Hematopoietic multipotent progenitor cell treated with erythropoietin and hydrocortisone succinate and interleukin-3 and kit ligand, for 17 days (in vitro differentiated cells): ENCODE results near the gene ADM5.
A peak's percentile ranks its signal among the peaks of the same experiment; 100 is the strongest.

ENCODE experiments used
- DNase-seq: peaks from one replicate; pipeline ENCODE4 v3.0.0-alpha.2; 2015; ENCODE audit warnings: low spot score

ADM5 gene

DNA sequence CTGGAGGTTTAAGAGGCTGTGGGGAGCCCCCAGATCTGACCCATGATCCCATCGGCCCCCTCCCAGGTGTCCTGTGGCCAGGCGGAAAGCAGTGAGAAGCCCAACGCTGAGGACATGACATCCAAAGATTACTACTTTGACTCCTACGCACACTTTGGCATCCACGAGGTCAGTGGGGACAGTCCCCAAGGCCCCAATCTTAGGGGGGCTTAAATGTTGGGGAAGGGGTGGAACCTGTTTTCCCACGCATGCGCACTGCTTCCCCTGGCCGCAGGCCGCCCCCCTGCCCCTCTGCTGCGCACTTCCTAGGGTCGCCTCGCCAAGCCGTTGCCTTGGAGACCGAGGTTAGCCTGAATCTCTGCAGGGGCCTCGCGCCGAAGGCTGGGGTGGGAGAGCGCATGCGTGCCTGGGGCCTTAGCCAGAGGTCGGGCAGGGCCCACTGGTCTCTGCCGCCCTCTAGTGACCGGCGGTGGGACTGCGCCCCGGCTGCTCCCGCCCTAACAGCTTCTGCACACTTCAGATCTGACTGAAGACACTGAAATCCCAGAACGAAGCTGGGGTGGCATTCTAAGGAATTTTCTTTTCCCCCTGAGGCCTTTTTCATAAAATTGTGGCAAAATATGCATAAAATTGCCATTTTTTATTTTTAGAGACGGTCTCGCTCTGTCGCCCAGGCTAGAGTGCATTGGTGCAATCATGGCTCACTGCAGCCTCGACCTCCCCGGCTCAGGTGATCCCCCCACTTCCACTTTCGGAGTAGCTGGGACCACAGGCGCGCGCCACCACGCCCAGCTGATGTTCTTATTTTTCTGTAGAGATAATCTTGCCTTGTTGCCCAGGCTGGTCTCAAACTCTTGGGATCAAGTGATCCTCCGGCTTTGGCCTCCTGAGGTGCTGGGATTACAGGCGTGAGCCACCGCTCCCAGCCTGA is 8.7 kb upstream of the ADM5 start:
- peak; percentile 91 for DNase-seq

DNA sequence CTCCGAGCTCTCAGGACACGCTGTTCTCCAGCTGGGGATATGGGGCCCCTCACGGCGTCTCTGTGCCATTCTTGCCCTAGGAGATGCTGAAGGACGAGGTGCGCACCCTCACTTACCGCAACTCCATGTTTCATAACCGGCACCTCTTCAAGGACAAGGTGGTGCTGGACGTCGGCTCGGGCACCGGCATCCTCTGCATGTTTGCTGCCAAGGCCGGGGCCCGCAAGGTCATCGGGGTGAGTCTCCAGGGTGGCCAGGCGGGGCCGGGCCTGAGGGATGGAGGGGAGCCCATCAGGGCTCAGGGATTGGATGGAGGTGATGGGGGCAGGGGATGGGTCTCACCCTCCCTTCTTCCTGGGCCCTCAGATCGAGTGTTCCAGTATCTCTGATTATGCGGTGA is 7.6 kb upstream of the ADM5 start:
- no peak for DNase-seq

DNA sequence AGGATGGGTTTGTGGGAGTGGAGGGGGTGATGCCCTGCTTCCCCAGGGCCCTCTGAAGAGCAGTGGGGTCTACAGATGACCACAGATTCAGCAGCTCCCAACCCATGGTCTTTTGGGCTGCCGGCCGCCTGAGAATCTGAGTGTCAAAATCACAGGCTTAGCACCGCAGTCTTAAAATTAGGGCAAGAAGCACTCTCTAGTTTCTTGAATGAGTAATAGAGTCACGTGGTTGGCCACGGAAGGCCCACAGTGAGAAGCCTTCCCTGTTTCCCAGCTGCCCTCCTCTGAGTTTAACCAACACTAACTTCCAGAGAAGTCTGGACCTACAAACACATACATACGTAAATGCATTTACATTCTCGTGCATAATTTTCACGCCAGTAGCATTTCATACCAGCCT is 7.1 kb upstream of the ADM5 start:
- DNase-seq: no peak

DNA sequence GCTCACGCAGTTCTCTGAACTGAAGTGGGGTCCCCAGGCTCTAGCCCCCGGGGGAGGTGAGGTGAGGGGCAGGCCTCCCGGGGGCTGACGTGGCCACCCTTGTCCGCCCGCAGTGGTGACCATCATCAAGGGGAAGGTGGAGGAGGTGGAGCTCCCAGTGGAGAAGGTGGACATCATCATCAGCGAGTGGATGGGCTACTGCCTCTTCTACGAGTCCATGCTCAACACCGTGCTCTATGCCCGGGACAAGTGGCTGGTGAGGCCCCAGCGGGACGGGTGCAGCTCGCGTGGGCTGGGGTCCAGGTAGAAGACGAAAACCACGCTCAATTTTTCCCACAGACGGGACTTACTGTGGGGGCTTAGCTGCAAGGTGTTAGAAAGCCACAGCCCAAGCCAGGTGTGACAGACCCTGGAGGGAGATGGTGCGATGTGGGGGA is 5.6 kb upstream of the ADM5 start:
- DNase-seq: no peak

DNA sequence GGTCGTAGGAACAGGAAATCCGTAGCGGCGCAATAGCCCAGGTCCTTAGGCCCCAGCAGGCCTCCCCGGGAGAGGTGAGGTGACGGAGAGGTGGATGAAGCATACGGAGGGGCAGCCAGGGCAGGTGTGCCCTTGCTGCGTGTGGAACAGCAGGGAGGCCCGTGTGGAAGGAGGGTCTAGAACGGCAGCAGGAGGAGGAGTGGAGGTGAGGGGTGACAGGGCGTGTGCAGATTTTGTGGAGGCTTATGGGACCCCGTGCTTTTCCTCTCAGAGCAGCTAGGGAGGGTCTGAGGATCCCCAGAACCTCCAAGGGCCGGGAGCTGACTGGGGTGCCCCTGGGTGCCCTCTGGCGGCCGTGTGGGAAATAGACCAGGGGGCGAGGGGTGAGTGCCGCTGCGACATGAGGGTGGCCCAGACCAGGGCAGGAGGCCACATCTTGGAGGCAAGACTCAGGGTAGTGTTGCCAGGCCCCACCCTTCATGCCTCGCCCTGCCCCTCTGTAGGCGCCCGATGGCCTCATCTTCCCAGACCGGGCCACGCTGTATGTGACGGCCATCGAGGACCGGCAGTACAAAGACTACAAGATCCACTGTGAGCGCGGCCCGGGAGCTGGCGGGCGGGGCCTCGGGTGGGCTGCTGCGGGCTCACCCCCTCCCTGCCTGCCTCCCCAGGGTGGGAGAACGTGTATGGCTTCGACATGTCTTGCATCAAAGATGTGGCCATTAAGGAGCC is 5.0 kb upstream of the ADM5 start:
- peak; percentile 20 for DNase-seq

DNA sequence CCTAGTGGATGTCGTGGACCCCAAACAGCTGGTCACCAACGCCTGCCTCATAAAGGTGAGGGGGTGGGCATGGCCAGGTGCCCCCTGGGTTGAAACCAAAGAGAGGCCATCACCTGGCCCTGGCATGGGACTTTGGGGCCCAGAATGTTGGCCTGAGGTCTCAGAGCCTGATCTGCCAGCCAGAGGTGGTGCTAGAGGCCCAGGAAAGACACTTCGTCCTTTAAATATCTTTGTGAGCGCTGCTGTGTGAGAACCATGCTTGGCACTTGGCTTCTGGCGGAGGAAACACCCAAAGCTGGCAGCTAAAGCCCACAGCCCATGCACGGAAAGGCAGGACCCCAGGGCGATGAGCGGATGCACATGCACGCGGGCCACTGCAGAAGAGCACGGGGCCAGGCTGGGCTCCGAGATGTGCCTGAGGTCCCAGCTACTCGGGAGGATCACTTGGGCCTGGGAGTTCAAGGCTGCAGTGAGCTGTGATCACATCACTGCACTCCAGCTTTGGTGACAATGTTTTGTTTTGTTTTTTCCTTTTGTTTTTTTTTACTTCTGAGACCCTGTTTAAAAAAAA is 4.3 kb upstream of the ADM5 start:
- no peak for DNase-seq

DNA sequence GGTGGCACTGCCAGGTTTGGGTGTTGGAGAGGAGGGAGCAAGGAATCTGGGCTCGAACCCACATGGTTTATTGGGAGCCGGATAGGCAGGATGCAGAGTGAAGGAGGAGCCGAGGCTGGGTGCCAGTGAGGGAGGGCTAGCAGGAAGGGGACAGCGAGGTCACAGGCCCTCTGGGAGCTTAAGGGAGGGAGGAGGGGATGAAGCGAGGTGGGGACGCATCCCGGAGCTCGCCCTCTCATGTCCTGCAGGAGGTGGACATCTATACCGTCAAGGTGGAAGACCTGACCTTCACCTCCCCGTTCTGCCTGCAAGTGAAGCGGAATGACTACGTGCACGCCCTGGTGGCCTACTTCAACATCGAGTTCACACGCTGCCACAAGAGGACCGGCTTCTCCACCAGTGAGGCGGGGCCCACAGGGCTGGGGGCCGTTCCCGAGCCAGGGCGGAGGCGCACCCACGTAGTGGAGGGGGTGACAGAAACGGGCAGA is 3.5 kb upstream of the ADM5 start:
- DNase-seq: no peak

DNA sequence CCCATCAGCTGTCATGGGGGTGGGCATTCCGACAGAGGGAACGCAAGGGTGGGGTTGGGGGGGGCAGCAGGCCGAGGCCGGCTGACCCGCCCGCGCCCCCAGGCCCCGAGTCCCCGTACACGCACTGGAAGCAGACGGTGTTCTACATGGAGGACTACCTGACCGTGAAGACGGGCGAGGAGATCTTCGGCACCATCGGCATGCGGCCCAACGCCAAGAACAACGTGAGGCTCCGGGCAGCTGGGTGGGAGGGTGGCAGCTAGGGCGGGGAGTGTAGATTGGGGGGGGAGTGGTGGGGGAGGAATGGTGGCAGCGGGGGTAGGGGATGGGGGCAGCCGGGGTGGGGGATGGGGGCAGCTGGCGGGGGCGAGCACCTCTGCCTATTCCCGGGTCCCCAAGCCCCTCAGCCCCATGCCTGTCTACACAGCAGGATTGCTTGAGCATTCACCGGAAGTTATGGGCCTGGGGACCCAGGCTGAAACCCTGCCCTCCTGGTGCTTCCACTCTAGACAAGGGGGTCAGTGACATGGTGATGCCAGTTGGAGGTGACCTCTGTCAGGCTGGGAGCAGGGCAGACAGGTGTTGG is 2.8 kb upstream of the ADM5 start:
- DNase-seq: no peak

DNA sequence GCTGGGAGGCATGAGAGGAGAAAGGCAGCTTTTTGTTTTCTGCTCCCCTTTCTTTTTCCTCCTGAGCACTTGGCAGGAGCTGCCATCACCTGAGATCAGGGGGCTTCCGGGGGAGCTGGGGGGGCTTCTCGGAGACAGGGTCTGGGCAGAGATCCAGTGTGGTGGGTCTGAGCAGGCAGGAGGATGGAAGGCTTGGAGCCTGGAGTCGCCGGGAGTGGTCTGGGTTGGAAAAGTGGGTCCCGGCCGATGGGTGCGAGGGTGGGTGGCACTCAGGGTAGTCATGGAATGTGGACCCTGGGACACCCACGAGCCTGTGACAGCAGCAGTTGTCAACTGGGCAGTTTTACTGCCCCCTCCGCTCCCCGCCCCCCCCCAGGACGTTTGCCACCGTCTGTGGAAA is 2.2 kb upstream of the ADM5 start:
- DNase-seq: no peak

DNA sequence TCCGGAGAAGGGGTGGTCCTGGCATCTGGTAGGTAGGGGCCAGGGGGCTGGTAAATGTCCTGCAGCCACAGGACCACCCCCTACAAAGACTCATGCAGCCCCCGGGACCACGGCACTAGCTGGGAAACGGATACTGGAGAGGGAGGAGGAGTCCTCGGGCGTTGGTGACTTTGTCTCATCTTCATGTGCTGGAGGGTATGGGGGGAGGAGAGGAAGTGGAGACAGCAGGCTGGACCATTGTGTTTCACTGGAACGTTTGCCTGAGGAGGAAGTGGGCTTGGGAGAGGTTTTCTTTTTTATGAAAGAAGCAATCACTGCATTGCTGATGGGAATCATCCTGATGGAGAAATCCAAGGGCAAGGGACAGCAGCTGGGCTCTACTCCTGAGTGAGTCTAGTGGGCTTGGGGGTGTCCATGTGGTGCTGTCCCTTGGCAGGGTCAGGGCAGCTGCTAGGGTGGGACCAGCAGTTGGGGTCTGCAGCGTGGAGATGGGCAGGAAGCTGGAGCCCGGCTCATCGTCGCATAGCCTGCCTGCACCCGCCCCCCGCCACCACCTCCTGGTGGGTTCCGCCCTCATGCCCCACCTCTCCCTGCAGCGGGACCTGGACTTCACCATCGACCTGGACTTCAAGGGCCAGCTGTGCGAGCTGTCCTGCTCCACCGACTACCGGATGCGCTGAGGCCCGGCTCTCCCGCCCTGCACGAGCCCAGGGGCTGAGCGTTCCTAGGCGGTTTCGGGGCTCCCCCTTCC is 1.7 kb upstream of the ADM5 start:
- no peak for DNase-seq

DNA sequence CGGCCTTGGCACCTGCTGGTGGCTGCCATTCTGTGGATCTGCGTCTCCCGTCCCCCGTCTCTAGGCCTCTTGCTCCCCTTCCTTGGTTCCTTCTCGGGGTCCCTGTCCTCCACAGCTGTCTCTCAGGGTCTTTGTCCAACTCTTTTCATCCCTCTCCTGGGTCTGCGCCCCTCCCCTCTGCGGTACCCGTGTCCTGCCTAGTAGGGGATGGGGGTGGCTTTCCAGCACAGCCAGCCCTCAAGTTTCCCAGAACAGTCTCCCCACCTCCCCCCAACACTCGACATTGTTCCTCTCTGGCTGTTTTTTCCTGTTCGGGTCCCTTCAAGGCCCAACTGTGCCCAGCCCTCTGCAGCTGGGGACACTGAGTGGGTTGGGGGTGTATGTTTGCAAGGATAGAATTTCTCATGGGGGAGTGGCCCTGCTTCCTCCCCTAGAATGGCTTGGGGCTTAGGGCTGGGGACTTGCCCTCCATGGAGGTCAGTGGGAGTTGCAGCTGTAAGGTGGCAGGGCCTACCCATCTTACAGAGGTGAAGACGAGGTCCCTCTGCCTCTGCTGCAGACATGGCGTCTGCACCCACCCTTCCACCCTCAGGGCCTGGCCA is 762 bp upstream of the ADM5 start:
- DNase-seq: no peak

DNA sequence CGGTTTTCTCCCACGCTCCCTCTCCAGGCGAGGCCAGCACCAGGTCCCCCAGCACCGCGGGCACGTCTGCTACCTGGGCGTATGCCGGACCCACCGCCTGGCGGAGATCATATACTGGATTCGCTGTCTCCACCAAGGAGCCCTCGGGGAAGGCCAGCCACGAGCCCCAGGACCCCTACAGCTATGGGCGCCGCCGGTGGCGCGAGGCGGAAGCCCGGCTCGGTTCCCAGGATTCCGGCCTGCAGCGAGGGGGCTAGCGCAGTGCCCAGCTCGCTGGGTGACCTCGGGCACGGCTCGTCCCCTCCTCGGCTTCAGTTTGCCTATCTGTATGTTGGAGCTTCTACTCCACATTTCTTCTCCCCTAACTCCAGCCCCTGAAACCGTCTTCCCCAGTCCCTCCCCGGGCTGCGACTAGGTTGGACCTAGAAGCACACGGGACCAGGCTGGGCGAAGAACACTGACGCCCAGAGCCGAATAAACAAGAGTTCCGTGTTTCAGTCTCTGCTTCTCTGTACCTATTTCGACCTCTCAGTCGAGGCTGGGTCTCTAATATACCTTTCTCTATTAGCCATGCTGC is 773 bp downstream of the ADM5 start:
- DNase-seq: no peak

DNA sequence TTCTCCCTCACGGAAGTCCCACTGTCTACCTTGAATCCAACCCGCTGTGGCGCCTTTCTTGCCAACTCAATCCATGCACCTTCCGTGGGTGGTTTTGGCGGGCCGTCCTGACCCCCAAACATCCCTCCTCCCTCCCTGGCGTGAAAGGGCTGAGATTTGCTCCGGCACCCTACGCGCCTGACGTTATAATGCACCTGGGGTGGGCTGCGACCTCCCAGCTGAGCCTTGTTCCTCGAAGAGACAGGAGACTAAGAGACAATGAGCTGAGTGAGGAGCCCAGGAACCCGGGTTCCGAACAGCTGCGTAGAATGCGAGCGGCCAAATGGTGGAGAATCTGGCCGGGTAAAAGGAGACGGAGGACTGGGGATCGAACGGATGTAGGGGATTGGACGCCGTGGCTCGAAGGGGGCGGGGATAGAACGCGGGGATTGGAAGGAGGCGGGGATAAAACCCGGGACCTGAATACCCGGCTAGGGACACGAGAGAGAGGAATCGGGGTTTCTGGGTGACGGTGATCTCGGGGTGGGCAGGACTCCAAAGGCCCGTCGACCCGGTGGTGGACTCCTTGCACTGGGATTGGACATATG is 1.4 kb downstream of the ADM5 start, which contains the start of gene CPT1C:
Gene CPT1C, plus strand, starts transcription at position 461 of the 587 bp plus-strand sequence. CDS start 1,137 bp downstream, outside the sequence.
- no peak for DNase-seq

DNA sequence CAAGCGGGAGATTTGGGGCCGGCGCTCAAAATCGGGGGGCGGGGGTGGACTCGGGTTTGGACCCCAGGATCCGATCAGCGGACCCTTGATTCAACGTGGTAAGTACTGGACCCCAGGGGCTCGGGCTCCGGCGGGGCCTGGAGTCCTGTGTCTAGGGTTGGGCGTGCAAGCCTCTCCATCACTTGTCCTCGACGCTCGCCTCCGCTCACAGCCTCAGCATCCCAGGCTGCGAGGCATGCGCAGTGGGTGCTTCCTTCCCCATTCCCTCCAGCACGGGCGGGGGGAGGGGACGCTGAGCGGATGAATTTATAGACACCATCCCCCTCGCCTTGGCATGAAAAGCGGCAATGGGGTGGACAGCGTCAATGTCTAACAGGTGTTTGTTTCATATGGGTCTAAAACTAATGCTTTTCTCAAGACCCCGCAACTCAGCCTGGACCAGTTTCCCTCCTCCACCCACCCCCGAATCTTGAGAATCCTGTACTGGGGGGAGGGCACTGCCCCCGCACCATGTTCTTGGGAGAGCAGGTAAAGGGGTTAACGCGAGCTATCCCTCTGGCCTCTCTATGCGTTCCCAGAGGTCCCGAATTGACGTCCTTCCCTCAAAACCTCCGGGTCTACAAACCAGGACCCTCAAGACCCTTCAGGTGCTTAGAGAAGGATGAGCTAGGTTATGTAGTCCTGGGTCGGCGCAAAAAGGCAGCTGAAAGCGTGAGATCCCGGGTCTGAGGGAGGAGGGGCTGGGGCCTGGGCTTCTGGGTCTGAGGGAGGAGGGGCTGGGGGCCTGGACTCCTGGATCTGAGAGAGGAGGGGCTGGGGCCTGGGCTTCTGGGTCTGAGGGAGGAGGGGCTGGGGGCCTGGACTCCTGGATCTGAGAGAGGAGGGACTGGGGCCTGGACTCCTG is 2.1 kb downstream of the ADM5 start:
- no peak for DNase-seq

DNA sequence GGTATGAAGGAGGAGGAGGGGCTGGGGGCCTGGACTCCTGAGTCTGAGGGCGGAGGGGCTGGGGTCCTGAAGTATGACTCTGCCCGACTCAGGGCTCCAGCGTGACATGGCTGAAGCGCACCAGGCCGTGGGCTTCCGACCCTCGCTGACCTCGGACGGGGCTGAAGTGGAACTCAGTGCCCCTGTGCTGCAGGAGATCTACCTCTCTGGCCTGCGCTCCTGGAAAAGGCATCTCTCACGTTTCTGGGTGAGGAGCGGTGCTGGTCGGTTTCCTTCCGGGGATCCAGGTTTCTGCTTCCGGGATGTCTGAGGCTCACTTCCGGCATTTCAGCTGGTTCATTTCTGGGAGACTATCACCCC is 2.7 kb downstream of the ADM5 start:
- DNase-seq: no peak

DNA sequence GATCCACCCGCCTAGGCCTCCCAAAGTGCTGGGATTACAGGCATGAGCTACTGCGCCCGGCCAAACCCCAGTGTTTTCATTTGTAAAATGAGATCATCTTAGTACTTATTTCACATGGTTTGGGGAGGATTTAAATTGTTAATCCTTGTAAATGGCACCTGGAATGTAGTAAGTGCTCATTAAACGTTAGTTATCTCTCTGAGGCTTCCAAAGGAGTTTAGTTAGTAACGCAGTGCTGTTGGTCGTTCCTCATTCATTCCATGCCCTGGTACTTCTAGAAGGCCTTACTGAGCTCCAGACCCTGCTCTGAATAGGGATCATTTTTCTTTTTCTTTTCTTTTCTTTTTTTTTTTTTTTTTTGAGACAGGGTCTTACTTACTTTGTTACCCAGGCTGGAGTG is 6.7 kb downstream of the ADM5 start:
- no peak for DNase-seq

DNA sequence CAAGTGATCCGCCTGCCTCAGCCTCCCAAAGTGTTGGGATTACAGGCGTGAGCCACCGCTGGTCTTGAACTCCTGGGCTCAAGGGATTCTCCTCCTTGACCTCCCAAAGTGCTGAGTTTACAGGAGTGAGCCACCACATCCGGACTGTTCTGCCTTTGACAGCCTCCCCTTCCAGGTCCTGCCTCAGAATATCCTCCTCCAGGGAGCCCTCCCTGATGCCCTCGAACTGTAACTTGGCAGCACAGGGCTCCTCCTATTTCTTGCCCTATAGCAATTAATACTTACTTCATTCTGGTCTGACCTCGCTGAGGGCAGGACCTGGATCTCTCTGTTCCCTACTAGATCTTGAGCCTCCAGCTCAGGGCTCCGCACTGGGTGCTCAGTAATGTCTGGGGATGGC is 7.5 kb downstream of the ADM5 start:
- no peak for DNase-seq

DNA sequence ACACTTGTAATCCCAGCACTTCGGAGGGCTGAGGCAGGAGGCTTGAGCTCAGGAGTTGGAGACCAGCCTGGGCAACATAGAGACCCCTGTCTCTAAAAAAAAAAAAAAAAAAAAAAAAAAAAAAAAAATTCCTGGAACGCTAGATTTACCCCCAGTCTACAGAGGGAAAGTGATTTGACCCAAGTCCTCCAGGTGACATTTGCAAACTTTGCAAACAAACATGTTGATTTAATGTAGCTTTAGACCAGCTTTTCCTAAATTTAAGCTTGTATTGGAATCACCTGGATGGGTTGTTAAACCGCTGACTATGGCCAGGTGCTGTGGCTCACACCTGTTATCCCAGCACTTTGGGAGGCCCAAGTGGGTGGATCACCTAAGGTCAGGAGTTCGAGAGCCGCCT is 10.0 kb downstream of the ADM5 start:
- DNase-seq: no peak

DNA sequence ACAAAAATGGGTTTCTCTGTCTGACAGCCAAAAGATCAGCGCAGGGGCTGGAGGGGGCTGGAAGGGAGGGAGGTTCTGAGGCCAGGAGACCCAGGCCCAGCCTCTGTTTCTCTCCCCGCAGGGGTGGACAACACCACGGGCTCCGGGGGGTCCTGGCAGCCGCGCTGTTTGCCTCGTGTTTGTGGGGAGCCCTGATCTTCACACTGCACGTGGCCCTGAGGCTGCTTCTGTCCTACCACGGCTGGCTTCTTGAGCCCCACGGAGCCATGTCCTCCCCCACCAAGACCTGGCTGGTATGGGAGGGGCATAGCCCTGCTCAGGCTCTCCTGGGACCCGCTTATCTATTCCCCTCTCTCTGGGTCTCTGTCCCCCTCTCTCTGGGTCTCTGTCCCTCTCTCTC is 11.2 kb downstream of the ADM5 start:
- DNase-seq: no peak
